ENCODE data around the gene IST1.
"Not testable (repeated sequence)": the region's sequence is repeated elsewhere in the genome, so short reads cannot be mapped to it uniquely, and the experiment has no call there.

Gene IST1

GRCh38 chr16:71894921-71895678 lies at the start of gene IST1:
Gene IST1, plus strand, starts transcription at chr16:71895531. Its CDS starts 20,110 bp downstream, at chr16:71915641.
- peak; percentile 94 to 96 for DNase-seq (ENCODE audit: low read depth in 2 of 2)

GRCh38 chr16:71845639-71846430 lies 49.5 kb upstream of the IST1 start, which contains the start of gene ATXN1L:
Gene ATXN1L, plus strand, starts transcription at chr16:71845976. Its CDS starts 3,765 bp downstream, at chr16:71849741.
- DNase-seq (ENCODE audit: low read depth in 2 of 2), result peak; percentile 88 to 93

DNA sequence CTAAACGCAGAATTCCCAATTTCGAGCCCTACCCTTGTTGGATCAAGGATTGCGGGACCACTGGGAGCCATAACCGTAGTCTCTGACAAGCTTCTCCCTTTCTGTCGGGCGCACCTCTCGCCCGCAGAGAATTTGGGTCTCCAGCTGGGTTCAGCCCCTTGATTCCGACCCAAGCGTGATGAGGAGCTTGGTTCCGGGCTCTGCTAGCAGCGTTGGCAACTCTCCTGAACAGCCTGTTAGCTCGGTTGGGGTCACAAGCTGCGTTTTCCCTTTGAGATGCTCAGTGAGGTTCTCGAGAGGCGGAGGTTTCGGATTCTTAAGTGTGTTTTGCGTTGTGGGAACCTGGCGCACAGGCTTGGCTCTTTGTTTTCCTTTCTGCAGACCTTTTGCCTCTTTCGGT lies 48.9 kb upstream of the IST1 start:
- DNase-seq (ENCODE audit: low read depth in 2 of 2), result no peak

DNA sequence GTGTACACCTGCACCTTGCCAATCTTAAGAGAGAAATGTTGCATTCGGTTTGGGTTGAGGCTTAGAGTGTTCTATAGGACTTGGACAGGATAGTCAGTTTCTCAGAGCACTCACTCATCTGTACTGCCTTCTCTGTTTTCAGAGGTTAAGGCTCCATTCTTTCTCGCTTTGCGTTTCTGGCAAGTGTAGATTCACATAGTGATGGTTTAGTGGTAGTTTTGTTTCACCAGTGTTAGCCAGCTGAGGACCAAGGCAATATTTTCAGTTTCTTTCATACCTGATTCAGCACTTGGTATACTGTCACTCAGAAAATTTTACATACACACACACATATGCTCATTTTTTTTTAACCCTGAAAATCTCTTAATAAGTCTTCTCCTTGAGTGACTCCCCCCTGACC lies 48.2 kb upstream of the IST1 start:
- no peak for DNase-seq (ENCODE audit: low read depth in 2 of 2)

GRCh38 chr16:71848622-71849021 lies 46.7 kb upstream of the IST1 start:
- no peak for DNase-seq (ENCODE audit: low read depth in 2 of 2)

- no peak for DNase-seq (ENCODE audit: low read depth in 2 of 2)
These were observed 43.6 kb upstream of the IST1 start for GRCh38 chr16:71851746-71852145.

DNA sequence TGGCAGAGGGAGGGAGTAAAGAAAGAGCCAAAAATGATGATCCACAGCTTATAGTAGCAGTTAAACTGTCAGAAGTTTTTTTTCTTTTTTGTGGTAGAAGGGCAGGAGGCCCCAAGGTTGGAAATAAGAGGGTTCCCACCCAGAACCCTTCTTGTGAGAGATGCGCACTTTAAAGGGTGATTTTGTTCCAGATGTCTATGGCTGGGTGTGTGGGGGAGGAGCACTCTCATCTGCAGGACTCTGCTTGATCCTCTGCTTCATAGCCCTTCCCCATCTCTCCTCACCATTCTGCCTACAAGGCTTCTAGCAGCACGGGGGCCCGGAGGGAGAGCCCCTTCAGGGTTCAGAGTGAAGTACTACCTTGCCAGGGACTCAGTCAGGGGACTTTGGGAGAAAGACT lies 43.2 kb upstream of the IST1 start:
- no peak for DNase-seq (ENCODE audit: low read depth in 2 of 2)

DNA sequence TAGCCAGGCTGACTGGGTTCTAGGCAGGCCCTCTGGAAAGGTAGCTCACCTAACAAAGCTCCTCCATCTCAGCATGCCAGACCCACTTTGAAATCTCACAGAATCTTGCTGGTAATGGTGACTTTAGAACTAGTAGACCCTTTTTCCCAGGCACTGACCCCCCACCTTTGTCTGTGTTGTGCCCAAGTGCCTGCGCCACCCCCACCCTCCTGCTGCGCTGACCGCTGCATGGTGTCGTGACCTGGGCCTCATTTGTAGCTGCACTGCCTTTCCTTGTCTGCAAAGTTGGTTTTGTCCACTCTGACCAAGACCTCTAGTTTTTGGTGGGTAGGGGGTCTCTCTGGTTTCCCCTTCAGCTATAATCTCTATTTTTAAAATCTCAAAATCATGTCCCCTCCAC lies 42.8 kb upstream of the IST1 start:
- DNase-seq (ENCODE audit: low read depth in 2 of 2), result no peak

GRCh38 chr16:71853413-71853812 lies 41.9 kb upstream of the IST1 start:
- DNase-seq (ENCODE audit: low read depth in 2 of 2), result no peak

DNA sequence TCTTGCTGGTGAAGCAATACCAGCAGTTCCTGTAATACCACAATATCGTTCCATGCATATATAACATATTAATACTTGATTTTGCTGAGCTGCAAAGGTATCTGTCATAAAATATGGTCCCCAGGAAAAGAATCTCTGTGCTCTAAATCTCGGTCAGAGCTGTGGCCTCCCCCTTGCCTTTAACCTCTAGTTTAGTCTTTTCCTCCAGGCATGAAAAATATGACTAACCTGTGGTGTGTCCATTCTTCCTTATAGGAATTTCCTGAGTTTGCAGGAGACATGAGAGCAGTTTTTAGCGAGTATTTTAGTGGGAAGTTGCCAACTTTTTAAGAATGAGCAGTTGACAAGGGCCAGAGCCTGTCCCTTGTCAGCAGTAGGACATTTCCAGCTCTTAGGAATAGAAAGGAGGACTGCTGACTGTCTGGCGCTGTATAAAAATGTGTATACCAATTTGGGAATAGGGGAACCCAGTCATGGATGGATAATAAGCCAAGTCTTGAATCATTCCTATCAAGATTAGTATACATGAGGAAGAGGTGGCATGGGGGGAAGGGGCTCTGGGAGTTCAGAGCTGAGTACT lies 40.9 kb upstream of the IST1 start:
- DNase-seq (ENCODE audit: low read depth in 2 of 2), result no peak

- no peak for DNase-seq (ENCODE audit: low read depth in 2 of 2)
These were observed 39.2 kb upstream of the IST1 start for GRCh38 chr16:71855937-71856662.

- DNase-seq (ENCODE audit: low read depth in 2 of 2), result no peak
These were observed 35.4 kb upstream of the IST1 start for GRCh38 chr16:71859762-71860521.

GRCh38 chr16:71863995-71864394 lies 31.3 kb upstream of the IST1 start:
- no peak for DNase-seq (ENCODE audit: low read depth in 2 of 2)

DNA sequence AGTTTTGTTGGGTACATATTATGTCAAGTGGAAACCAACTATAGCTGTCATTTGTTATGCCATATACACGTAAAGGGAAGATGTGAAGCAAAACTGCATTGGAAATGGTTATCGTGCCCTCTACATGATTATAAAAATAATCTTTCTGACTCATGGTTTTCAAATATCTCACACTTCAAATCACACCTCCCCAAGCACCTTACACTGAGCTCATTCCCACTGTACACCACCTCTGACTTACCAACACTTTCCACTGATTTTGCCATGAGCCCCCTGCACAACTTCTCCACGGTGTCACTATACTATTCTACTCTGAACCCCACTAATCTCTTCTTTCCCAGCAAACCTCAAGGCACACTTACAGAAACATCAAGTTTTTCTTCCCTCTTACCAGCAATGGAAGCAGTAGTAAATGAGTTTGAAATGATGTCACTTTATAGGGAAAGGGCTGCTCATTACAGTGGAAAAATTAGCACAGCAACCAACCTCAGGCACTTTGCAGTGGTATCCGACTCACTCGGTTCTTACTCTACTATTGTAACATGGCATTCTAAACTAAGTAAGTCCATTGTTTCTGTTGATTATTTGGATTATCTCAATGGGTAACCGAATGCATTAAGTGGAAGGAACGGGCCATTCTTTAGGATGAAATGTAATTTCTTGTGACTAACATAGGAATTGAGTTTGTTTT lies 30.0 kb upstream of the IST1 start:
- no peak for DNase-seq (ENCODE audit: low read depth in 2 of 2)

GRCh38 chr16:71867175-71867574 lies 28.2 kb upstream of the IST1 start:
- not testable (repeated sequence) for DNase-seq (ENCODE audit: low read depth in 2 of 2)

DNA sequence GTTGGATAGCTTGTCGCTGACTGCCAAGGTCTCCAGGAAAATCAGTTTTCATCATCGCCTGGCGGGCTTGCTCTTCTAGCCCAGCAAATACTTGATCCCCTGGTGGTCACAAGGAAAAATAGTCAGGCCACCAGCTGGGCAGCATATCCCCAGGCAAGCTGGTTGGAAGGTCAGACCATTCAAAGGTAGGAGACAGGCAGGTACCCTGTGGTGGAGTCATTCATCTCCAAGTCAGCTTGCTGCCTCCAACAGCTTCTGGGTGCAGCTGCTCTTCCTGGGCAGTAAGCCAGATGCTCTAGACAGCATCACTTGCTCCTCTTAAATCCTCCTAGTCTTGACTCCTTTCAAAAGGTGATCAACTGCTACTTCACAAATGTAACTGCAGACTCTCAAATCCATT lies 27.4 kb upstream of the IST1 start:
- no peak for DNase-seq (ENCODE audit: low read depth in 2 of 2)

GRCh38 chr16:71869089-71869488 lies 26.2 kb upstream of the IST1 start:
- DNase-seq (ENCODE audit: low read depth in 2 of 2), result no peak

DNA sequence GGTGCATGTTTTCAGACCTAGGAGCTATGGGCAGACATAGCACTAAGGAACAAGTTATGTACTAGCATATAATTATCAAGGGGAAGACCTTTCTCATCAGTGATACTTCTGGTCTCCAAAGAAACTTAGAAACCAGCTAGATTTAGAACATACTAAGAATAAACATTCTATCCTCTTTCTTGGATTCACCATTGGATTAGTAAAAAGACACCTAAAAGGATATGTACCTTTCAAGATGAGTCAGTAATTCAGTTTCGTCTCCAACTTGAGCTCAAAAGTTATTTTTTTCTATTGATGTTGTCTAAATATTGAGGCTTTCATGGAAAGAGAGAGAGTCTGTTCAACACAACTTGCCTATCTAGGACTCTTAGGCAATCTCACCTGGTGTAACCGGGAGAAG lies 24.5 kb upstream of the IST1 start:
- DNase-seq (ENCODE audit: low read depth in 2 of 2), result no peak

DNA sequence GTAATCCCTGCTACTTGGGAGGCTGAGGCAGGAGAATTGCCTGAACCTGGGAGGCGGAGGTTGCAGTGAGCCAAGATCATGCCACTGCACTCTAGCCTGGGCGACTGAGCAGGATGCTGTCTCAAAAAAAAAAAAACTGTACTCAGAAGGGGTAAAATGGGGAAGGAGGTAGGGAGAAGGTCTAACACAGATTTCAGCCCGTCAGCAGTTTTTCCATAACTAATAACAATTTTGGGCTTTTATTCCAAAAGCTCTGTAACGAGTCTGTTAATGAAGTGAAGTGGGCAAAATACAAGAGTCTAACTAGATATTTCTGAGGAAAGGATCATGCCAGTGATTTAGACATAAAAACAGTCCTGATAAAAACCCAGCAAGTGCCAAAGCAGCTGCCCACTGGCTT lies 22.1 kb upstream of the IST1 start:
- DNase-seq (ENCODE audit: low read depth in 2 of 2), result no peak

GRCh38 chr16:71878911-71879310 lies 16.4 kb upstream of the IST1 start:
- DNase-seq (ENCODE audit: low read depth in 2 of 2), result no peak

DNA sequence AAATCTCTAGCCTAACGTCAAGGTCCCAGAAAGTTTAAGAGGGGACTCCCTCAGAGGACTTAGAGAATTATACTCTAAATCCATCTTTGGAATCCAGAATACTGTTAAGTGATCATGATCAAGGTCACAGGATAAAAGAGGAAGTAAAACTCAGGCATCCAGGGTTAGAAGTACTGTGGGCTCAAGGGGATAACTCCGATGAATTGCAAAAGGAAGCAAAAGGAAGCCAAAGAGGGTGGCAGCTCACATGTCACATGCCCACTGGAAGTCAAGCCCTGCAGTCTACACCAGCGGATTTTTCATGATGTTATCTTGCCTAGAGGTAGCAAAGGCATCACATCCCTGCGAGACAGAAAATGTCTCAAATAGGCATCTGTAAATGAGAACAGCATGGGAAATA lies 15.2 kb upstream of the IST1 start:
- no peak for DNase-seq (ENCODE audit: low read depth in 2 of 2)

Data from stimulated activated CD8-positive, alpha-beta memory T cell treated with anti-CD3 and anti-CD28 coated beads, Interleukin-7, amount 100 ng/mL, for 1 hour (primary cell).